HS-27A (cell line): ENCODE measurements around the gene GSDMA.
"Not testable (repeated sequence)": the region's sequence is repeated elsewhere in the genome, so short reads cannot be mapped to it uniquely, and the experiment has no call there.

Source experiments
- DNase-seq: peaks from one replicate; pipeline ENCODE4 v3.0.0-alpha.2; 2012; ENCODE audit warnings: low read depth, missing footprints

The GSDMA gene

GRCh38 chr17:39997543-39997942, 34.7 kb downstream of the GSDMA start:
- DNase-seq = no peak

GRCh38 chr17:39999067-39999466, 36.3 kb downstream of the GSDMA start:
- no peak for DNase-seq

GRCh38 chr17:40000161-40000560, 37.4 kb downstream of the GSDMA start:
- DNase-seq = no peak

- DNase-seq = not testable (repeated sequence)
These were observed 38.5 kb downstream of the GSDMA start for GRCh38 chr17:40001335-40001734.

GRCh38 chr17:40004072-40004471, 41.3 kb downstream of the GSDMA start:
- no peak for DNase-seq

- DNase-seq = no peak
These were observed 41.9 kb downstream of the GSDMA start for GRCh38 chr17:40004712-40005111.

- no peak for DNase-seq
These were observed 42.7 kb downstream of the GSDMA start for GRCh38 chr17:40005520-40005919.

- DNase-seq = not testable (repeated sequence)
These were observed 48.2 kb downstream of the GSDMA start for GRCh38 chr17:40010946-40011500.

- not testable (repeated sequence) for DNase-seq
These were observed 49.3 kb downstream of the GSDMA start for GRCh38 chr17:40012017-40012647.

- no peak for DNase-seq
These were observed 51.7 kb downstream of the GSDMA start for GRCh38 chr17:40014375-40014980.

GRCh38 chr17:40015005-40015997, 52.5 kb downstream of the GSDMA start, which contains the start of gene CSF3:
Gene CSF3 (plus strand): TSS chr17:40015440. CDS start chr17:40015475, 35 bp downstream.
- DNase-seq = no peak

- no peak for DNase-seq
These were observed 53.5 kb downstream of the GSDMA start for GRCh38 chr17:40015998-40016985.

- no peak for DNase-seq
These were observed 54.7 kb downstream of the GSDMA start for GRCh38 chr17:40017422-40018080.

- no peak for DNase-seq
These were observed 55.7 kb downstream of the GSDMA start for GRCh38 chr17:40018211-40019121.

- no peak for DNase-seq
These were observed 56.6 kb downstream of the GSDMA start for GRCh38 chr17:40019140-40019991.

GRCh38 chr17:40020146-40020545, 57.3 kb downstream of the GSDMA start:
- DNase-seq = no peak

GRCh38 chr17:40021451-40021971, 58.7 kb downstream of the GSDMA start:
- DNase-seq = peak; percentile 9

- DNase-seq = no peak
These were observed 59.7 kb downstream of the GSDMA start for GRCh38 chr17:40022497-40022896.
